Activated B cell treated with CpG ODN at 0.5 μM for 24 hours (primary cell): Measurements from ENCODE around the gene MRPS5. TPM values are rescaled to one million over a fixed set of nuclear protein-coding genes. Genes with fewer than 3 reads are reported as not detected.

Experiments
- ATAC-seq: fragments of 200-7000 bp; cut with Tn5 transposase; one replicate; pipeline ENCODE4 v1.10.0; 2021; ENCODE audit warnings: low read depth, mild to moderate bottlenecking, moderate library complexity
- CTCF ChIA-PET: fragments of 350-600 bp; sonication (Branson Sonifier 250); formaldehyde crosslinking; loops from one replicate; lab custom pipeline; 2021; ENCODE audit warnings: antibody characterized with exemption; lab: Charles Lee
- POLR2A ChIA-PET: fragments of 350-600 bp; sonication (Branson Sonifier 250); formaldehyde crosslinking; loops from one replicate; lab custom pipeline; 2021; ENCODE audit warnings: antibody characterized with exemption; lab: Charles Lee
- DNase-seq: peaks from one replicate; pipeline ENCODE4 v3.0.0; 2022
- H3K27ac Mint-ChIP-seq: one replicate; pipeline ENCODE4 v1.8.0; 2020; ENCODE audit warnings: mixed read lengths
- H3K27me3 Mint-ChIP-seq: one replicate; pipeline ENCODE4 v1.8.0; 2021; ENCODE audit warnings: mixed read lengths
- H3K36me3 Mint-ChIP-seq: one replicate; pipeline ENCODE4 v1.8.0; 2021; ENCODE audit warnings: low read depth, mixed read lengths
- H3K4me1 Mint-ChIP-seq: one replicate; pipeline ENCODE4 v1.8.0; 2021; ENCODE audit warnings: mixed read lengths
- H3K4me3 Mint-ChIP-seq: one replicate; pipeline ENCODE4 v1.8.0; 2020; ENCODE audit warnings: mild to moderate bottlenecking, mixed read lengths
- H3K9me3 Mint-ChIP-seq: one replicate; pipeline ENCODE4 v1.8.0; 2020; ENCODE audit warnings: mixed read lengths
- intact Hi-C: fragments of 100-400 bp; cut with micrococcal nuclease; formaldehyde crosslinking; loops from one replicate; pipeline ENCODE4 v1.15.1; 2024
- total RNA-seq: library from RNA; stranded (reverse); gene quantifications from 2 replicates; pipeline ENCODE4 v1.2.3, GENCODE V29; 2022
- TF ChIP-seq, protein P1 (sequence below): fragments of 200-600 bp; IDR thresholded peaks from one replicate; pipeline ENCODE4 v1.8.0; 2022; ENCODE audit warnings: antibody characterized with exemption, mild to moderate bottlenecking

The MRPS5 gene
- total RNA-seq, 1 donor from 2014 or later, result 44.4 TPM

DNA sequence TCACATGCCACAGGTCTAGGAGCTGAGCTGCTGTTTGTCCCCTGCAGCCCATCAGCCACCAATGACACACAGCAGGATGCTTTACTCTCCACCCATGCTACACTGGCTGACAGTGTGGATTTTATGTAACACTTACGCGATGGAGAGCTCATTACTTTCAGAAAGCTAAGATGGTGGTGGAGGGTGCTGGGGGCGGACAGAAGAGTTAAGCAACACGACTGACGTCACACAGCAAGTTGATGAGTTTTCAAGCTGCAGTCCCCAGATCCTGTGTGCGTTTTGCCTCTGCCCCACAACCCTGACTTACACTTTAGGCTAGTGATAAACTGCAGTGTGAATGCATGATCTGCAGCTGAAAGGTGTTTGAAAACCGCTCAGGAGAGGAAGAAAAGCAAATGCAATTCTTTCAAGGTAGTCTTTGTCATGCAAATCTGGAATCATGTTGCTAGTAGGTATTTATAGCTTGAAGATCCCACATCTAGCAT is 42.4 kb downstream of the MRPS5 start:
- Mint-ChIP-seq H3K27me3 (peaks cover 12% of the 10 kb centered on the region), H3K36me3 (peaks cover 3% of the 10 kb centered on the region), H3K4me1 (peaks cover 10% of the 10 kb centered on the region), H3K4me3 (no peak overlapping the region), H3K27ac (no peak overlapping the region), H3K9me3 (peaks cover 1% of the 10 kb centered on the region)
- TF ChIP-seq, protein P1, sequence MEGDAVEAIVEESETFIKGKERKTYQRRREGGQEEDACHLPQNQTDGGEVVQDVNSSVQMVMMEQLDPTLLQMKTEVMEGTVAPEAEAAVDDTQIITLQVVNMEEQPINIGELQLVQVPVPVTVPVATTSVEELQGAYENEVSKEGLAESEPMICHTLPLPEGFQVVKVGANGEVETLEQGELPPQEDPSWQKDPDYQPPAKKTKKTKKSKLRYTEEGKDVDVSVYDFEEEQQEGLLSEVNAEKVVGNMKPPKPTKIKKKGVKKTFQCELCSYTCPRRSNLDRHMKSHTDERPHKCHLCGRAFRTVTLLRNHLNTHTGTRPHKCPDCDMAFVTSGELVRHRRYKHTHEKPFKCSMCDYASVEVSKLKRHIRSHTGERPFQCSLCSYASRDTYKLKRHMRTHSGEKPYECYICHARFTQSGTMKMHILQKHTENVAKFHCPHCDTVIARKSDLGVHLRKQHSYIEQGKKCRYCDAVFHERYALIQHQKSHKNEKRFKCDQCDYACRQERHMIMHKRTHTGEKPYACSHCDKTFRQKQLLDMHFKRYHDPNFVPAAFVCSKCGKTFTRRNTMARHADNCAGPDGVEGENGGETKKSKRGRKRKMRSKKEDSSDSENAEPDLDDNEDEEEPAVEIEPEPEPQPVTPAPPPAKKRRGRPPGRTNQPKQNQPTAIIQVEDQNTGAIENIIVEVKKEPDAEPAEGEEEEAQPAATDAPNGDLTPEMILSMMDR, result no peak
- CTCF ChIA-PET, result interaction anchor here (2.5 kb wide), 1 partner anchor 39 kb away, joined by 5 read pairs; no protein-coding TSS in a partner anchor
- intact Hi-C loops, result no loop called here
- ATAC-seq (no peak), DNase-seq (no peak)
- POLR2A ChIA-PET, result no interaction called here

DNA sequence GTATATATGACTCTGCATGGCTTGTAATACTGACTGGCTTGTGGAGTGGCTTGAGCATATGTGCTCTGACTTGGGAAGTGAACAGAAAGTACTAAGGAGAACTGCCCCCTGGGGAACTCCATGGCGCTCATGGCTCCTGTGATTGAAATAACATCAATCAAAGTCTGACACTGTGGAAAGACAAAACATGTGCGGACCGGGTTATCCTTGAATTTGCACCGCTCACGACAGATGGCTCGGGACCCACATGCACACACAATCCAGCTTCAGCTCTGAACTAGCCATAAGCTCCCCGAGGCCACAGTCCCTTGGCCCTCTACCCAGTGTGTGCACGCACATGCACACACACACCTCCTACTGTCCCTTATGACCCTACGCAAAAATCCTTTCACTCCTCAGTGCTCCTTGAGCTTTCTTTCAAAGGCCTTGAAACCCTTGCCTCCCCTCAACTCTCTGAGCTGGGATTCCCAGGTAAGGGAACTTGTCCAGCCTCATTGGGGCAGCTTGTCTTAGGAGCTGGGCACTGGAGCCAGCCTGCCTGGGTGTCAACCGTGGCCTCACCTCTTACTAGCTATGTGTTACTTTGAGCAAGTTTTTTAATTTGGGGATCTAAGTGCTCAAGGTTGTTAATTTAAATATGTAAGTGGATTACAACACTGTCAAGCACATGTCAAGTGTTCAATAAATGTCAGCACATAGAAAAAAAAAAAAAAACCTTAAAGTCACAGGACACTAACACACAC is 43.6 kb downstream of the MRPS5 start:
- CTCF ChIA-PET, result interaction anchor here (0.8 to 2.5 kb wide), 3 partner anchors 19 to 40 kb away, joined by 3 to 5 read pairs (median 3); no protein-coding TSS in a partner anchor
- Mint-ChIP-seq H3K27ac (no peak overlapping the region), H3K4me3 (no peak overlapping the region), H3K9me3 (no peaks in the 10 kb centered on the region), H3K36me3 (no peaks in the 10 kb centered on the region), H3K27me3 (peaks cover 15% of the 10 kb centered on the region), H3K4me1 (peaks cover 10% of the 10 kb centered on the region)
- POLR2A ChIA-PET, result no interaction called here
- no peak for ATAC-seq
- TF ChIP-seq, protein P1, result no peak
- no peak for DNase-seq
- intact Hi-C loops, result loop anchor here (2.0 kb wide), 1 partner anchor 53 kb away; the partner anchor contains the start of gene MAL

DNA sequence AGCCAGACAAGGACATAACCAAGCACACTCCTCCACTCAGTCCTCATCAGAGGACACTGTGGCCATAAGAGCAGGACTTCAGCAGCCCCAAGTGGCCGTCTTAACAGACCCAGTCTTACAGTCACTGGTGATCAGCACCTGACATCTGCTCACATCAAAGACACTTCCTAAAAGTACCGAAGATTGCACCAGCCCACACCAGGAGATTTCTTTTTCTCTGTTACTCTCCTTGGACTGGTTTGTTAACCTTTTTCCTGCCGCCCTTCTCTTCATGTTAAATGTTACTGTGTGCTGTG is 44.1 kb downstream of the MRPS5 start:
- ChIA-PET CTCF (interaction anchor here (1.1 to 2.5 kb wide), 2 partner anchors 19 to 40 kb away, joined by 3 to 5 read pairs; no protein-coding TSS in a partner anchor), POLR2A (no interaction called here)
- Mint-ChIP-seq H3K9me3 (no peaks in the 10 kb centered on the region), H3K27me3 (peaks cover 16% of the 10 kb centered on the region), H3K36me3 (no peaks in the 10 kb centered on the region), H3K4me1 (peaks cover 10% of the 10 kb centered on the region), H3K27ac (no peak overlapping the region), H3K4me3 (peak overlapping the region; percentile 15)
- ATAC-seq (no peak), DNase-seq (no peak)
- TF ChIP-seq, protein P1, result no peak
- intact Hi-C loops, result loop anchor here (2.0 kb wide), 1 partner anchor 53 kb away; the partner anchor contains the start of gene MAL

GRCh38 chr2:95076705-95077529 is 44.7 kb downstream of the MRPS5 start:
- H3K36me3 Mint-ChIP-seq, result no peaks in the 10 kb centered on the region
- peaks cover 20% of the 10 kb centered on the region for H3K27me3 Mint-ChIP-seq
- DNase-seq (peak; percentile 63), ATAC-seq (peak; percentile 91)
- TF ChIP-seq, protein P1, result no peak
- H3K4me3 Mint-ChIP-seq, result peak overlapping the region; percentile 69
- no peaks in the 10 kb centered on the region for H3K9me3 Mint-ChIP-seq
- H3K27ac Mint-ChIP-seq, result no peak overlapping the region
- peaks cover 10% of the 10 kb centered on the region for H3K4me1 Mint-ChIP-seq
- intact Hi-C loops, result loop anchor here (1.0 to 2.0 kb wide), 3 partner anchors 38 to 130 kb away; partner anchors contain the start of genes MAL and ZNF892
- ChIA-PET POLR2A (no interaction called here), CTCF (interaction anchor here (1.2 to 2.5 kb wide), 4 partner anchors 13 to 41 kb away, joined by 3 to 11 read pairs (median 5); no protein-coding TSS in a partner anchor)
